Measurements from ENCODE around the gene MRPS10. TPM values are rescaled to one million over a fixed set of nuclear protein-coding genes. Genes with fewer than 3 reads are reported as not detected.
A peak's percentile ranks its signal among the peaks of the same experiment; 100 is the strongest.

Gene MRPS10
- total RNA-seq, 4 donors from 2014 or later, result 20.9 to 27.1 (median 25.8) TPM

- peak in 1 of 2 donors; percentile 49 for DNase-seq (ENCODE audit: low spot score in 2 of 2)
- no peak overlapping the region for H3K4me3 ChIP-seq (ENCODE audit: low read depth, poor library complexity, severe bottlenecking)
- WGBS, 2 donors, result 34 to 53% methylated on average over 3 of the region's 3 CpGs
- no peak for TF ChIP-seq POLR2A (IDR thresholded peaks at IDR 0.05)
- TF ChIP-seq CTCF (IDR thresholded peaks at IDR 0.05), result no peak
- intact Hi-C loops (cut with DNase I; ENCODE audit: low total_unique reads), result no loop called here
These were observed 31.6 kb upstream of the MRPS10 start for GRCh38 chr6:42249279-42249678.

- intact Hi-C loops (cut with DNase I; ENCODE audit: low total_unique reads), result no loop called here
- 94 to 97% methylated on average over 11 of the region's 11 CpGs for WGBS, 2 donors
- no peak overlapping the region for H3K4me3 ChIP-seq (ENCODE audit: low read depth, poor library complexity, severe bottlenecking)
- TF ChIP-seq CTCF (IDR thresholded peaks at IDR 0.05) (no peak), POLR2A (IDR thresholded peaks at IDR 0.05) (no peak)
- DNase-seq (ENCODE audit: low spot score in 2 of 2), result peak in 1 of 2 donors; percentile 73
These were observed 25.4 kb upstream of the MRPS10 start for GRCh38 chr6:42243046-42243445.

- 90 to 95% methylated on average over 5 of the region's 5 CpGs for WGBS, 2 donors
- intact Hi-C loops (cut with DNase I; ENCODE audit: low total_unique reads), result no loop called here
- no peak overlapping the region for H3K4me3 ChIP-seq (ENCODE audit: low read depth, poor library complexity, severe bottlenecking)
These were observed 24.3 kb upstream of the MRPS10 start for GRCh38 chr6:42241915-42242314.

GRCh38 chr6:42239736-42240375, 22.2 kb upstream of the MRPS10 start:
- TF ChIP-seq CTCF (IDR thresholded peaks at IDR 0.05), result no peak
- no peak for TF ChIP-seq POLR2A (IDR thresholded peaks at IDR 0.05)
- peak in 1 of 2 donors; percentile 53 for DNase-seq (ENCODE audit: low spot score in 2 of 2)
- WGBS, 2 donors, result 42 to 45% methylated on average over 7 of the region's 7 CpGs

More at GRCh38 chr6:42241915-42242314, 24.3 kb upstream of the MRPS10 start:
- peak in 1 of 2 donors; percentile 21 for DNase-seq (ENCODE audit: low spot score in 2 of 2)
- no peak for TF ChIP-seq POLR2A (IDR thresholded peaks at IDR 0.05)
- TF ChIP-seq CTCF (IDR thresholded peaks at IDR 0.05), result no peak

GRCh38 chr6:42239333-42239732, 21.7 kb upstream of the MRPS10 start:
- DNase-seq (ENCODE audit: low spot score in 2 of 2), result peak in 1 of 2 donors; percentile 48
- TF ChIP-seq POLR2A (IDR thresholded peaks at IDR 0.05) (no peak), CTCF (IDR thresholded peaks at IDR 0.05) (no peak)
- no peak overlapping the region for H3K4me3 ChIP-seq (ENCODE audit: low read depth, poor library complexity, severe bottlenecking)
- 57 to 63% methylated on average over 5 of the region's 5 CpGs for WGBS, 2 donors
- intact Hi-C loops (cut with DNase I; ENCODE audit: low total_unique reads), result no loop called here

More at GRCh38 chr6:42239736-42240375, 22.2 kb upstream of the MRPS10 start:
- no peak overlapping the region for H3K4me3 ChIP-seq (ENCODE audit: low read depth, poor library complexity, severe bottlenecking)
- intact Hi-C loops (cut with DNase I; ENCODE audit: low total_unique reads), result no loop called here

GRCh38 chr6:42237857-42238256, 20.2 kb upstream of the MRPS10 start:
- no peak for TF ChIP-seq CTCF (IDR thresholded peaks at IDR 0.05)
- no peak for TF ChIP-seq POLR2A (IDR thresholded peaks at IDR 0.05)
- no peak for DNase-seq (ENCODE audit: low spot score in 2 of 2)
- intact Hi-C loops (cut with DNase I; ENCODE audit: low total_unique reads), result no loop called here
- 100% methylated on average over 1 of the region's 1 CpG for WGBS, 2 donors
- H3K4me3 ChIP-seq (ENCODE audit: low read depth, poor library complexity, severe bottlenecking), result no peak overlapping the region

Measured in lower leg skin (tissue), 4 donors.